Loucy (cell line): ENCODE data around the gene TMTC4.
"Not testable (repeated sequence)": the region's sequence is repeated elsewhere in the genome, so short reads cannot be mapped to it uniquely, and the experiment has no call there.

ENCODE experiments used
- CTCF ChIP-seq: fragments of 200-600 bp; sonication (generic); conservative IDR thresholded peaks from 2 replicates; pipeline ENCODE4 v1.5.1; 2014; ENCODE audit warnings: mild to moderate bottlenecking, antibody characterized with exemption, low read length
- EZH2phosphoT487 ChIP-seq: fragments of 200-600 bp; IDR thresholded peaks from 2 replicates; pipeline ENCODE4 v1.6.1; 2018; ENCODE audit warnings: antibody characterized with exemption, mild to moderate bottlenecking, moderate library complexity, borderline replicate concordance

GRCh38 chr13:100698331-100698730, 23.7 kb upstream of the TMTC4 start:
- not testable (repeated sequence) for TF ChIP-seq CTCF, EZH2phosphoT487
